Ishikawa (cell line): ENCODE measurements around the gene RABGAP1L.

Source experiments
- CEBPB ChIP-seq: IDR thresholded peaks from 2 replicates; pipeline ENCODE4 v1.6.1; 2012
- CREB1 ChIP-seq: IDR thresholded peaks from 2 replicates; pipeline ENCODE4 v1.6.1; 2012; ENCODE audit warnings: low read depth
- EGR1 ChIP-seq: IDR thresholded peaks from 2 replicates; pipeline ENCODE4 v1.6.1; 2012
- EP300 ChIP-seq: IDR thresholded peaks from 2 replicates; pipeline ENCODE4 v1.6.1; 2012; ENCODE audit warnings: borderline replicate concordance
- FOXM1 ChIP-seq: IDR thresholded peaks from 2 replicates; pipeline ENCODE4 v1.6.1; 2012; ENCODE audit warnings: low read depth, borderline replicate concordance
- NFIC ChIP-seq: IDR thresholded peaks from 2 replicates; pipeline ENCODE4 v1.6.1; 2012
- RAD21 ChIP-seq: IDR thresholded peaks from 2 replicates; pipeline ENCODE4 v1.6.1; 2012; ENCODE audit warnings: low read depth
- TAF1 ChIP-seq: IDR thresholded peaks from 2 replicates; pipeline ENCODE4 v1.6.1; 2012; ENCODE audit warnings: low read depth, mild to moderate bottlenecking
- TCF12 ChIP-seq: IDR thresholded peaks from 2 replicates; pipeline ENCODE4 v1.6.1; 2012; ENCODE audit warnings: low read depth
- TEAD4 ChIP-seq: IDR thresholded peaks from 2 replicates; pipeline ENCODE4 v1.6.1; 2012
- YY1 ChIP-seq: IDR thresholded peaks from 2 replicates; pipeline ENCODE4 v1.6.1; 2012; ENCODE audit warnings: low read depth
- ZBTB7A ChIP-seq: IDR thresholded peaks from 2 replicates; pipeline ENCODE4 v1.6.1; 2012; ENCODE audit warnings: low read depth
- TF ChIP-seq, protein P1 (sequence below): IDR thresholded peaks from 2 replicates; pipeline ENCODE4 v1.6.1; 2012
- TF ChIP-seq, protein P2 (sequence below): IDR thresholded peaks from 2 replicates; pipeline ENCODE4 v1.6.1; 2012
- TF ChIP-seq, protein P3 (sequence below): IDR thresholded peaks from 2 replicates; pipeline ENCODE4 v1.6.1; 2012; ENCODE audit warnings: low read depth, mild to moderate bottlenecking

Gene RABGAP1L

DNA sequence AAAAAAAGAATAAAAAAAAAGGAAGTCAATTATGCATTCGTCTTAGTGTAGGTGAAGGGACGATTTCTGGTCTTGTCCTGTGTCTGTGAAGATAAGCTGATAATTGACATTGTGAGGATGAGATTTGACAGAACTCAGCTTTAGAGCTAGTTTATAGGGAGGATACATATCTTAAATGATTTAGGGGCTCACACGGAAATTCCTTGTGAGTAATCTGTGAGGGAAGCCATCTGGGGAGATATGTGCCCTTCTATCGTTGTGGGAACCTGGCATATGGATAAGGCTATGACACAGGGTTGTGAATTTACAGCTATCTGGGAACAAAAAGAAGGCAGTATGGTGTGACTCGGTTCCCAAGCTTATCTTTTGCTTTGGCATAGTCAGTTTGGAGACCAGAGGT, 71.1 kb downstream of the RABGAP1L start:
- TF ChIP-seq RAD21 = no peak
- TF ChIP-seq FOXM1 = no peak
- no peak for TF ChIP-seq ZBTB7A
- TF ChIP-seq, protein P1, sequence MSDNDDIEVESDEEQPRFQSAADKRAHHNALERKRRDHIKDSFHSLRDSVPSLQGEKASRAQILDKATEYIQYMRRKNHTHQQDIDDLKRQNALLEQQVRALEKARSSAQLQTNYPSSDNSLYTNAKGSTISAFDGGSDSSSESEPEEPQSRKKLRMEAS = no peak
- TF ChIP-seq YY1 = no peak

DNA sequence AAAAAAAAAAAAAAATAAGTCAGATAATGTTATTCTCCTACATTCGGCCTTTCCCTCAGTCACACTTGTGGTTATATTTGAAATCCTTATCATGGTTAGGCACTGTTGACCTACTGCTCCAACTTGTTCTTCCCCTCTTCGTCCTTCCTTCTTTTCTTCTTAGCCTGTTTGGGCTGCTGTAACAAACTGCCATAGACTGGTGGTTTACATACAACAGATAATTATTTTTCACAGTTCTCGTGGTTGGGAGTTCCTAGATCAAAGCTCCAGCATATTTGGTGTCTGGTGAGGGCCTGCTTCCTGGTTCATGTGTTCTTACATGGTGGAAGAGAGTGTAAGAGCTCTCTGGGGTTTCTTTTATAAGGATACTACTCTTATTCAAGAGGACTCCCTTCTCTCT, 73.4 kb downstream of the RABGAP1L start:
- TF ChIP-seq CREB1 (no peak), TAF1 (no peak)

DNA sequence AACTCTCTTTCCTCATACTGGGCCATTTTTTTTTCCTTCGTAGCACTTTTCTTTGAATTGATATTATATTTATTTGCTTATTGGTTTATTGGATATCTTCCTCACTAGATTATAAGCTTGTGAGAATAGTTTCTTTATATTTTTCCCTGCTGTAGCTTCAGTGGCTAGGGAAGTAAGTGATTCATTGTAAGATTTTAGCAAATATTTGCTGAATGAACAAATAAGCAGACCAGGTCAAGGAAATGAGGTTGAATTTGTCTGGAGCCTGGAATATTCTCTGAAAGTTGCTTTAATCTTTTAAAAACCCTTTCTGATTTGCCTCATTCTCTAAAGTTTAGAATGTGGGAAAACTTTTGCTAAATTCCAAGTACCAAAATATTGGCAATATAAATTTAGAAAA, 80.2 kb downstream of the RABGAP1L start:
- TF ChIP-seq CREB1 = no peak
- no peak for TF ChIP-seq CEBPB
- no peak for TF ChIP-seq YY1
- TF ChIP-seq, protein P1 = no peak
- TF ChIP-seq TCF12 = no peak
- TF ChIP-seq, protein P2, sequence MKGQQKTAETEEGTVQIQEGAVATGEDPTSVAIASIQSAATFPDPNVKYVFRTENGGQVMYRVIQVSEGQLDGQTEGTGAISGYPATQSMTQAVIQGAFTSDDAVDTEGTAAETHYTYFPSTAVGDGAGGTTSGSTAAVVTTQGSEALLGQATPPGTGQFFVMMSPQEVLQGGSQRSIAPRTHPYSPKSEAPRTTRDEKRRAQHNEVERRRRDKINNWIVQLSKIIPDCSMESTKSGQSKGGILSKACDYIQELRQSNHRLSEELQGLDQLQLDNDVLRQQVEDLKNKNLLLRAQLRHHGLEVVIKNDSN = no peak
- no peak for TF ChIP-seq ZBTB7A
- no peak for TF ChIP-seq TEAD4
- no peak for TF ChIP-seq FOXM1
- TF ChIP-seq TAF1 = no peak
- TF ChIP-seq RAD21 = no peak
- no peak for TF ChIP-seq EGR1
- no peak for TF ChIP-seq NFIC
- no peak for TF ChIP-seq EP300
- TF ChIP-seq, protein P3, sequence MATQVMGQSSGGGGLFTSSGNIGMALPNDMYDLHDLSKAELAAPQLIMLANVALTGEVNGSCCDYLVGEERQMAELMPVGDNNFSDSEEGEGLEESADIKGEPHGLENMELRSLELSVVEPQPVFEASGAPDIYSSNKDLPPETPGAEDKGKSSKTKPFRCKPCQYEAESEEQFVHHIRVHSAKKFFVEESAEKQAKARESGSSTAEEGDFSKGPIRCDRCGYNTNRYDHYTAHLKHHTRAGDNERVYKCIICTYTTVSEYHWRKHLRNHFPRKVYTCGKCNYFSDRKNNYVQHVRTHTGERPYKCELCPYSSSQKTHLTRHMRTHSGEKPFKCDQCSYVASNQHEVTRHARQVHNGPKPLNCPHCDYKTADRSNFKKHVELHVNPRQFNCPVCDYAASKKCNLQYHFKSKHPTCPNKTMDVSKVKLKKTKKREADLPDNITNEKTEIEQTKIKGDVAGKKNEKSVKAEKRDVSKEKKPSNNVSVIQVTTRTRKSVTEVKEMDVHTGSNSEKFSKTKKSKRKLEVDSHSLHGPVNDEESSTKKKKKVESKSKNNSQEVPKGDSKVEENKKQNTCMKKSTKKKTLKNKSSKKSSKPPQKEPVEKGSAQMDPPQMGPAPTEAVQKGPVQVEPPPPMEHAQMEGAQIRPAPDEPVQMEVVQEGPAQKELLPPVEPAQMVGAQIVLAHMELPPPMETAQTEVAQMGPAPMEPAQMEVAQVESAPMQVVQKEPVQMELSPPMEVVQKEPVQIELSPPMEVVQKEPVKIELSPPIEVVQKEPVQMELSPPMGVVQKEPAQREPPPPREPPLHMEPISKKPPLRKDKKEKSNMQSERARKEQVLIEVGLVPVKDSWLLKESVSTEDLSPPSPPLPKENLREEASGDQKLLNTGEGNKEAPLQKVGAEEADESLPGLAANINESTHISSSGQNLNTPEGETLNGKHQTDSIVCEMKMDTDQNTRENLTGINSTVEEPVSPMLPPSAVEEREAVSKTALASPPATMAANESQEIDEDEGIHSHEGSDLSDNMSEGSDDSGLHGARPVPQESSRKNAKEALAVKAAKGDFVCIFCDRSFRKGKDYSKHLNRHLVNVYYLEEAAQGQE = no peak

DNA sequence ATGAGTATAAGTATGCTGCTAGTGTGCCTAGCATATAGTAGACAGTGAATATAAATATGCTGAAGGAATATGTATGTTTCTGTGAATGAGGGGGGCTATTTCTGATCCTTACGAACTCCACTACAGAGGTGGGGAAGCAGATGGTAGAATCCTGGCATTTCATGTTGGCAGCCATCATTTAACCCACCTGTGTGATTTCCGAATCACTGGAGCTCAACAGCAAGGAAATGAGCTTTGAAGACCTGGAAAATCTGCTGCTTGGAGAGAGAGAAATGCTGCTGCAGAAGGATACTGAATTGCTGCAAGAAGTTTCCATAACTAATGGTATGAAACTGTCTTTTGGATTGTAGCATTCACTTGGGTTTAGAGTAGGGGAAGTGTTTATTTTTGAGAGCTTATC, 83.5 kb downstream of the RABGAP1L start:
- TF ChIP-seq, protein P2 = no peak
- TF ChIP-seq CREB1 (no peak), RAD21 (no peak), NFIC (no peak)
- TF ChIP-seq, protein P3 = no peak

DNA sequence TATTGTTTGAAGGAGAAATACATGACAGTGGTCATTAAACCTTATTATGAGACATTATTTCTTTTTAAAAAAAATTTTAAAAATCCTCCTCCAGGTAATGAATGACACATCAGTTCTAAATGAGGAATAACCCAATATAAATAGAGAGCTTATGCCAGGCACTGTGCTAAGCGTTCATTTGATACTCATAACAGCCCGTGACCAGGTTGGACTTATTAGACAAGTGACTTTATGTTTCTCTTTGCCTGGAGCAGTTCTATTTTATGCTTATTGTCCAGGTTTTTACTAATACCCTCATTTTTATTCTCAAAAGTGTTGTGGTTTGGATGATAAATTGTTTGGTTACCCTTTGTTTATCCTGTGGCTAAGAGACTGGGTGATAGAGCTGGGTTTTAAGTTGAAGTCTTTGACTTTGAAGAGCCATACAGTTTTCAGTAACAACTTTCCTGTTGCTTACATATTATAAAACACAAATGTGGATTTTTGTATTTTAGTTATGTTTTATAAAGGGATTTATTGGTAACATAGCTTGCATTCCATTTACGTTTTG, 84.2 kb downstream of the RABGAP1L start:
- no peak for TF ChIP-seq RAD21
- no peak for TF ChIP-seq YY1
- TF ChIP-seq EP300 = no peak
- TF ChIP-seq CEBPB = no peak
- TF ChIP-seq EGR1 = no peak
- no peak for TF ChIP-seq NFIC
- TF ChIP-seq, protein P3 = no peak
- TF ChIP-seq, protein P1 = no peak
- TF ChIP-seq ZBTB7A = no peak
- TF ChIP-seq CREB1 = no peak
- no peak for TF ChIP-seq TEAD4
- no peak for TF ChIP-seq TAF1
- no peak for TF ChIP-seq FOXM1
- no peak for TF ChIP-seq TCF12
- TF ChIP-seq, protein P2 = no peak
